AG09319 (cell line): ENCODE results near the gene SRCAP.

Source experiments
- DNase-seq: peaks from one replicate; pipeline ENCODE4 v3.0.0-alpha.2; 2010; ENCODE audit warnings: low read depth; ENCODE audit errors: extremely low read depth
- CTCF ChIP-seq: IDR thresholded peaks from 2 replicates; pipeline ENCODE4 v1.5.1; 2011; ENCODE audit warnings: low read depth, mild to moderate bottlenecking, inconsistent platforms, low read length, moderate library complexity

The SRCAP gene

DNA sequence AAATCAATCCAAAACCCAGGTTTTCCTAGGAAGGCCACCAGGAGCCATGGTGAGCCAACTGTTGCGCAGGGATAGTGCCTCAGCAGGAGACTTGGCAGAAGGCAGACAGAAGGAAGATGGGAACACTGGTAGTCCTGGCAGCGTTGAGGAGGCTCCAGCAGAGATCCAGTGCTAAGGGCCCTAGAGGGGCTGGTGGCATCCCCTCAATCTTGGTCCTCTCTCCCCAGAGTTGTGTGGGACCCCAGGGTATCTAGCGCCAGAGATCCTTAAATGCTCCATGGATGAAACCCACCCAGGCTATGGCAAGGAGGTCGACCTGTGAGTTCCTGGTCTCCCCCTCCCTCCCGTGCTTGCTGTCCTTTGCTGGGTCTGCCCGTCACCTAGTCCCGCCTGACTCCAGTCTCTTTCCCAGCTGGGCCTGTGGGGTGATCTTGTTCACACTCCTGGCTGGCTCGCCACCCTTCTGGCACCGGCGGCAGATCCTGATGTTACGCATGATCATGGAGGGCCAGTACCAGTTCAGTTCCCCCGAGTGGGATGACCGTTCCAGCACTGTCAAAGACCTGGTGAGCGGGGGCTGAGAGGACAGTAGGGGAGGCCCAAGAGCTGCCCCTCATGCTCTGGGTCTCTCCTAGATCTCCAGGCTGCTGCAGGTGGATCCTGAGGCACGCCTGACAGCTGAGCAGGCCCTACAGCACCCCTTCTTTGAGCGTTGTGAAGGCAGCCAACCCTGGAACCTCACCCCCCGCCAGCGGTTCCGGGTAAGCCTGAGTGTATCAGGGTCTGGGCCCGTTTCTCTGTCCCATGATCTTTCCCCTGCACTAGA lies 57.2 kb downstream of the SRCAP start:
- no peak for TF ChIP-seq CTCF

GRCh38 chr16:30756781-30757100 lies 57.8 kb downstream of the SRCAP start:
- DNase-seq: no peak
- TF ChIP-seq CTCF: no peak

More for the DNA sequence above, 57.2 kb downstream of the SRCAP start:
- no peak for DNase-seq

DNA sequence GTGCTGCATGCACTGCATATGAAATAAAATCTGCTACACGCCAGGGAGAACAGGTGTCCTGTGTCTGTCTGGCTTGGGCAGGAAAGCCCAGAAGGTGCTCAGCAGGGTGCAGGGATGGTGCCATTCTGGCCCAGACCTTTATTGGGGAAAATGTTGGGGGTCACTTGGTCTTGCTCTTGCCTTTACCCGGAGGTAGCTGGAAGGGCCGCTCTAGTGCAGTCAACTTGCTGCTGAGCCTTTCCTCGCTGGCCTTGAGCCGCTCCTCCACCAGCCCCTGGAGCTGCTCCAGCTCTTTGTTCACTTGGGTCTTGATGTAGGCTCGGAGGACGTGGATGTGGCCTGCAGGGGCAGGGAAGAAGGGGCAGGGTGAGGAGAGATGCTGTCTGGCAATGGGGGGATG lies 58.3 kb downstream of the SRCAP start:
- no peak for DNase-seq
- no peak for TF ChIP-seq CTCF

DNA sequence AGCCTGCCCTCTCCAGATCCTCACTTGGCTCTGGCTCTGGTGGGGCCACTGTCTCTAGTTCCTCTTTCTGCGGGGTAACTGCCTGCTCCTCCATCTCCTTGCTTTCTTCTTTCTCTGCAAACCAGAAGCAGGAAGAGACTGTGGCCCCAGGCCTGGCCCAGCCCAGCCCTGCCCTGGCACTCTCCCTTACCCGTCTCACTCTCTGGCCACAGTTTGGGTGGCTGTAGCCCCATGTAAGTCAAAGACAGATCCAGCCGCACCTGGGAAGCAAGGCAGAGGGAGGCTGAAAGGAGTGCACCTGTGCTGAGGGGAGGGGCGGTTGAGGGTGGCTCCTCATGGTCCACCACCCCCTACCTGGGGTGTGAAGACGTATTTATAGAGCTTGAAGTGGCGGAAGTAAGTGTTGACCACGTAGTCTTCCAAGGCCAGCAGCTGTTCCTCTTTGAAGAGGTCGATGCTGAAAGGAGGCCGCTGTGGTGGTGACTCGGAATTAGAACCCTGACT lies 60.1 kb downstream of the SRCAP start:
- no peak for TF ChIP-seq CTCF
- no peak for DNase-seq

DNA sequence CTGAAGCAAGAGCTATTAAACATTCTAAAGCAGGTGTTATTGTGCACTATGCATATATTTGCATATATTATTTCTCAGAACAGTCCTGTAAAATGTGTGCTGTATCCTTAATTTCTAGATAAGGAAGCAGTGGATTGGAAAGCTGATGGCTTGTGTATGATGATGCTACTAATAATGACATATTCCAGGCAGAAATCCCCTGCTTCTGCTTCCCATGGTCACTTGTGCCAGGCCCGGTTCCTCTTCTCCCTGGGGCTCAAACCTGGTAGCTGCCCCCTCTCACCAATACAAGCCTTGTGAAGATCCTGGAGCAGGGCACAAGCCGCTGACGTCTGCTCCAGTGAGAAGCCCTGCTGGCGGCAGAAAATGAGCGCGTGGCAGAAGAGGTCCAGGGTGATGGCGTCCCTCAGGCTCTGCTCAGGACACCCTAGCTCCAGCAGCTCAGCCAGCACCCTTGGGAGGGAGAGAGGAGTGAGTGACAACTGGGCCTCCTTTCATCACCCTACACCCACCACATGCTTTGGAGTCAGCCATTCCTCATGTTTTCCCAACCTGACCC lies 61.1 kb downstream of the SRCAP start:
- TF ChIP-seq CTCF: no peak
- DNase-seq: no peak

GRCh38 chr16:30760577-30761426 lies 61.8 kb downstream of the SRCAP start:
- TF ChIP-seq CTCF: no peak

More at GRCh38 chr16:30760577-30761426, 61.8 kb downstream of the SRCAP start:
- DNase-seq: no peak
